ENCODE data around the gene CARHSP1.
"Not testable (repeated sequence)": the region's sequence is repeated elsewhere in the genome, so short reads cannot be mapped to it uniquely, and the experiment has no call there.

The CARHSP1 gene

DNA sequence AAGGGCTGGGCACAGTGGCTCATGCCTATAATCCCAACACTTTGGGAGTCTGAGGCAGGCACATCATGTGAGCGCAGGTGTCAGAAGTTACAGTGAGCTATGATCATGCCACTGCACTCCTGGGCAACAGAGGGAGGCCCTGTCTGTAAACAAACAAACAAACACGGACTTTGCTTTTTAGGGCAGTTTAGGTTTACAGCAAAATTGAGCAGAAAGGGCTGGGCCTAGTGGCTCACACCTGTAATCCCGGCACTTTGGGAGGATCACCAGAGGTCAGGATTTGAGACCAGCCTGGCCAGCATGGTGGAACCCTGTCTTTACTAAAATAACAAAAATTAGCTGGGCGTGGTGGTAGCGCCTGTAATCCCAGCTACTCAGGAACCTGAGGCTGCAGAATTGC is 3.3 kb upstream of the CARHSP1 start:
- DNase-seq (ENCODE audit: low spot score), result no peak

GRCh38 chr16:8869988-8870241 is 1.1 kb upstream of the CARHSP1 start:
- not testable (repeated sequence) for DNase-seq (ENCODE audit: low spot score)

- no peak for DNase-seq (ENCODE audit: low spot score)
These were observed 594 bp upstream of the CARHSP1 start for GRCh38 chr16:8869212-8869987.

- DNase-seq (ENCODE audit: low spot score), result no peak
These were observed 832 bp downstream of the CARHSP1 start for GRCh38 chr16:8867932-8868415.

DNA sequence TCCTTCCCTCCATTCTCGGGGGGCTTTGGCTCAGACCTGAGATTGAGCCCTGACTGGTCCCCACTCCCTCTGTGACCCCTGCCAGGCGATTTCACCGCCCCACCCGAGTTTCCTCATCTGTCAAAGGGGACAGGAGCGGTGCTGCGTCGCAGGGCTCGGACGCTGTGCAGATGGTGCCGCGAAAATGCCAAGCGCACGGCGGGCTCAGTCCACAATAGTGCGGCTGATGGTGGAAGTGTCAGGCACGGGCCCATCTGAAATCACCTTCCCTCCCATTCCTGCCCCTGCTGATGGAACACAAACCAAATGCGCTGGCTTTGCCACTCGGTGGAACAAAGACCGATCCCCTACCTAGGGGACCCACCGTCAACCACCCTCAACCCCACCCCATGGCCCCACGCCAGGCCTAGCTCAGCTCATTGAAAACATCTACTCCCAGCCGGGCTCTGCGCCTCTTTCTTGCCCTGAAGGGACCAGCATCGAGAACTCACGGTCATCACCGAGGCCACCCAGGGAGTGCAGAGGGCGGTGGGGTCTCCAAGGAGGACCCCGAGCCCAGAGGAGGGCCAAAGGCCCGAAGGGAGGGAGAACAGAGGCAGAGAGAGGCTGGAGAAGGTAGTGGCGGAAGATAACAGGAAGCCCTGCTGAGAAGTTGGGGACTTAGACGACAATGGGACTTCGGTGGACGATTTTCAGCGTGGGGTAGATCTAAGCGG is 1.4 kb downstream of the CARHSP1 start:
- no peak for DNase-seq (ENCODE audit: low spot score)

DNA sequence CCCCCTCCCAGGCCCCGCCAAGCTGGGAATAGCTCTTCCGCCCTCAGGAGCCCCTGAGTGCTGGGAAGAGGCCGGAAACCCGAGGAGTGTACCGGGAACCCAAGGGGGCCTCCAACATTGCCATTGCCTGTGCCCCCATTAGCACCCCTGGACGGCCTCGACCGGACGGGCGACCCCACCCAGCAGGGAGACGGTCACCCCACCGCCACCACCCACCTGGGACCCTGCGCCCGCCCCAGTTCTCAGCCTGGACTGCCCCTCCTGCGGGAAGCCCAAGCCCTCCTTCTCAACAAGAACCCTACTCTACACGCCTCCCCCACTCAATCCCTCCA is 2.0 kb downstream of the CARHSP1 start:
- no peak for DNase-seq (ENCODE audit: low spot score)

DNA sequence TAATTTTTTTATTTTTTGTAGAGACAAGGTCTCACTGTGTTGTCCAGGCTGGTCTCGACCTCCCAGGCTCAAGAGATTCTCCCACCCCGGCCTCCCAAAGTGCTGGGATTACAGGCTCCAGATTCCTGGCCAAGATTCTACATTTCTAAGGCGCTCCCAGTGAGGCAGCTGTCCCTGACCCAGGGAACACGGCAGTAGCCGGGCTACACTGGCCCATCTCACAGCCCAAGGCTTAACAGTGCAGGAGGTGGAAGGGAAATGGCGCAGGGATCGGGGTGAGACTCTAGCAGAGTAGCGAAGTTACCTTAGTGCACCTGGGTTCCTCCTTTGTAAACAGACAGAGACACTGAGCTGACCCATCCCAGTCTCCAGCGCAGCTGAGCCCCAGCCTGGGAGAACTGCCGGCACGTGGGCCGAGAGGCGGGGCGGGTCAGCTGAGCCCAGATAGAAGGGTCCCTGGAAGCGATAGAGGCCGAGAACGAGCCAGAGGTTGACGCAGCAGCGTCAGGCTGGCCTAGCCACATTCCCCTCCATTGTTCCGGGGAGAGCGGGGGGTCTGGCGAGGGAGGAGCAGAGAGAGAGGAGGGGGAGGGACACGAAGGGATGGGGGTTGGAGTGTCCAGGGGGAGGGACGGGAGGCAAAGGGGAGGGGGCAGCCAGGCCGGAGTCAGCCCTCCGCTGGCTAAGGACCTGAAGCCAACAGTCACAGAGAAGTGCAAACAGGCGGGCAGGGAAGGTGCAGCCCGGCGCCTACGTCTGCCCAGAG is 2.5 kb downstream of the CARHSP1 start:
- no peak for DNase-seq (ENCODE audit: low spot score)

DNA sequence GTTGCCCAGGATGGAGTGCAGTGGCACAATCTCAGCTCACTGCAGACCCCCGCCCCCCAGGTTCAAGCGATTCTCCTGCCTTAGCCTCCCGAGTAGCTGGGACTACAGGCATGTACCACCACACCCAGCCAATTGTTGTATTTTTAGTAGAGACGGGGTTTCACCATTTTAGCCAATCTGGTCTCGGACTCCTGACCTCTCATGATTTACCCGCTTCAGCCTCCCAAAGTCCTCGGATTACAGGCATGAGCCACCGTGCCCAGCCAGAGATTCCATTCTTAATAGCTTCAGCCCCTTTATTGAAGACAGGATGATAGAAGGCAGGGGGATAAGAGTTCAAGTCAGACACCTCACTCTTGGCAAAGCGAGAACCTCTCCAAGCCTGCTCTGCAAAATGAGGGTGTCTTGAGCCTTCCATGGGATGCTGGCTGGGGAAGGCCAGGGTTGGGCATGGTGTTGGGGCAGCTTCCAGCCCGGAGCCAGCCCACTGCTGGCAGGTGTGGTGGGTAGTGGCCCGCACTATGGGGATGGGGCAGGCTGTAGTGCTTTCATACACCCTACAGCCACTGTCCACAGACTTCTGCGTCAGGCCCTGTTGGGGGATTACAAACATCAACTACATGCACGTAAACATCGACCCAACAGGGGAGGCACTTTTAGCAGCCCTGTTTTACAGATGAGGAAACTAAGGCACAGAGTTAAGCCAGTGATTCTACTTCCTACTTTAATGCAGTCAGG is 3.5 kb downstream of the CARHSP1 start:
- no peak for DNase-seq (ENCODE audit: low spot score)

- DNase-seq (ENCODE audit: low spot score), result no peak
These were observed 4.2 kb downstream of the CARHSP1 start for GRCh38 chr16:8864480-8865110.

DNA sequence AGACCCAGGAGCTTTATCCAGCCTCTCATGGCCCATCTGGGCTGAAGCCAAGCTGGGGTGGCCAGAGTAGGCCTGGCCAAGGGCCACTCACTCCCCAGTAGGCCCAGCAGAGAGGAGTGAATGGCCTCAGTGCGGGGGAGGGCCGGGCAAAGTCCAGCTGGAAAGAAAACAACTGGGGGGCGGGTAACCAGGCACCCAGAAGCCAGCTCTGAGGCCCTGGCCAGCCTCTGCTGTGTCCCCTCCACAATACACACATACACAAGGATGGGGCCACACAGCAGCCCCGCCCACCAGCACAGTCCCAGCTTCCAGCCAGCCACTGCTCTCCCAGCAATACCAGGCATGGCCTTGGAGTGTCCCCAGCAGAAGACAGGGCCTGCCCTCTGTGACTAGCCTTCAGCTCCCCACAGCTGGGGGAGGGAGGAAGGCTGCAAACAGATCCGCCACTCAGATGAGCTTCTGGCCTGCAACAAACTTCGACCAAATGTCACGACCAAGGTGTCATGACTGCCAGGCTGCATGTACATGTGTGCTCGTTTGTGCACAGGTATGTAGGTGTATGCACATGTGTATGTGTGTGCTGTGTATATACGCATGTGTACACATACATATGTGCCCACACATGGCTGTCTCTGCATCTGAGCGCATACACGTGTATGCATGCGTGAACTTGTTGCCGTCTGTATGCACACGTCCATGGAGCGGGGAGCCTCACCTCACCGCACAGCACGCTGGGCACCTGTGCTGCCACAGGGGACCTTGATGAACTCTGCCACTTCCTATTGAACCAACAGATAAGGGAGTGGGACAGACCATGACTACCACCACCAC is 5.0 kb downstream of the CARHSP1 start:
- DNase-seq (ENCODE audit: low spot score), result peak; percentile 83

GRCh38 chr16:8862309-8863130 is 6.3 kb downstream of the CARHSP1 start:
- DNase-seq (ENCODE audit: low spot score), result no peak

- DNase-seq (ENCODE audit: low spot score), result no peak
These were observed 7.1 kb downstream of the CARHSP1 start for GRCh38 chr16:8861563-8862308.

DNA sequence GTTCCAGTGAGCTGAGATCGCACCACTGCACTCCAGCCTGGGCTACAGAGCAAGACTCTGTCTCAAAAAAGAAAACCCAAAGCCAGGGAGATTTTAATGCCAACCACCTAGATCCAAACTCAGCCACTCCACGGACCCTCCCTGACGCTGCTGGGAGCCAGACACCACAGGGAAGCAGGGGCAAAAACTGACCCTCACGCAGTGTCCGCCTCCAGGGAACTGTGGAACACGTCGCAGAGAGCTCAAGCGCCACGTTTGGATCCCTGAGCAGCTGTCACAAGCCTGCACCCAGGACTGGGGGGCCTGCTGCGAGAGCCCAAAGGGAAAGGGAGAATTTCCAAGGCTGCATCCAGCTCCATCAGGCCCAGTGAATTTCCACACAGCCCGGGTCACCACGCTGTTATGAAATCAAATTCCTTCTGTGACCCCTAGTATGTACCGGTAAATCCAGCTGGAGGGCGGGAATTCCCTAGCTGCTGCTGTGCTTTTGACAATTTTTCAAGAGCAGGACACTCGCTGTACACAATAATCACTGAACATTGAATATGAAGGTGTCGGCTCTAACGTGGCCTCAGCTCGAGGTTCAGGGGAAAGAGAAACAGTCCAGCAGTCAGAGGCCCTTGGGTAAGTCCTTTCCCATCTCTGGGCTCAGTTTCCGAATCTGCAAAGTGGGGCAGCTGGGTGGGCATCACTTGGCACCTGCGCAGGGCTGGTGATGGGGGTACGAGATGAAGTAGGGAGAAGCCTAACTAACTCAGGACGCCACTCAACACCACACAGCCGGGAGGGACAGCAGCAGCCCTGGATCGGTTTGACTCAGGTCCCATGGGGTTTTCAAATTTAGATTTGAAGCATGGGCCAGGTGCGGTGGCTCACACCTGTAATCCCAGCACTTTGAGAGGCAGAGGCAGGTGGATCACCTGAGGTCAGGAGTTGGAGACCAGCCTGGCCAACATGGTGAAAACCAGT is 8.6 kb downstream of the CARHSP1 start:
- no peak for DNase-seq (ENCODE audit: low spot score)

DNA sequence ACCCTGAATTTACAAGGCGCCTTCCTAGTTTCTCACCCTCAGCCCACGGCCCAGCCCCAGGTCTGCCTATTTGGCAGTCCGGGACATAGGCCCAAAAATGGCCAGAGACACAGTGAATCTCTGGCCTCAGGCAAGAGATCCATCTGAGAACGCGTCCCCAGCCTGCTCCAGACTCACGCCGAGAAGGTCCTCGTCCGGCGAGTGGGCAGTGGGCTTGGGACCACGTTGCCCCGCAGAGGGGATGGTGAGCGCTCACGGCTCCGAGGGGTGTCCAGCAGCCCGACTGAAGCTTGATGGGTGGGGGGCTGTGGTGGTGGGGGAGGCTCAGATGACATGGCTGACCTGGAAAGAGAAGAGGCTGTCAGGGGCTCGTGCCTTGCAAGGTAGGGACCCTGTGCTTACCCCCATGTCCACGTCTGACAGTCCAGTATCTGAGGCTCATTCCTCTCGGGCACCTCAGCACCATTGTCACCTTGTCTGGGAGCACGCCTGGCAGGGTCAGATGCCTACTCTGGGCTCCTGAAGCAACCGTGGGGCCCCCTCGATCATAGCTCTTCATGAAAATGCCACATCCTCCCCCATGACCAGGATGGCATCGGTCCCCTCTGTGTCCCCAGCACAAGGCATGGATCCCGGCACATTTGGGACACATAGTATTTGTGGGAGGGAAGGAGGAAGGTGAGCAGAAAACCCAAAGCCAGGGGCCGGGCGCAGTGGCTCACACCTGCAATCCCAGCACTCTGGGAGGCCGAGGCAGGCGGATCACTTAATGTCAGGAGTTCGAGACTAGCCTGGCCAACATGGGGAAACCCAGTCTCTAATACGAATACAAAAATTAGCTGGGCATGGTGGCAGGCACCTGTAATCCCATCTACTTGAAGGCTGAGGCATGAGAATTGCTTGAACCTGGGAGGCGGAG is 9.6 kb downstream of the CARHSP1 start:
- DNase-seq (ENCODE audit: low spot score), result no peak

- DNase-seq (ENCODE audit: low spot score), result no peak
These were observed 12.8 kb downstream of the CARHSP1 start for GRCh38 chr16:8855972-8856371.

GRCh38 chr16:8855051-8855786 is 13.6 kb downstream of the CARHSP1 start:
- no peak for DNase-seq (ENCODE audit: low spot score)
